ENCODE results near the gene SNX8.

Gene SNX8

DNA sequence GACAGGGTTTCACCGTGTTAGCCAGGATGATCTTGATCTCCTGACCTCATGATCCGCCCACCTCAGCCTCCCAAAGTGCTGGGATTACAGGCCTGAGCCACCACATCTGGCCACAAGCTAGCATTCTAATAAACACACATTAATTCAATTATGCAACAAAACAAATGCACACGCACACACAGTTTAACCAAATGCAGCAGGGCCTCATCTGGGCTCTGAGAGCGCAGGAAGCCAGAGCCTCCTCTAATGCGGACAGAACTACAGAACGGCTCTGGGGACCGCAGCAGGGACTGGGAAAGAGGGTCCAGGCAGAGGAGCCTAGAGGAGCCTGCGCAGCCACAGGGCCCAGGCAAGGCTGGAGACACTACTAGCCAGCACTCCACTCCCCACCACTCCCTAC, 85.3 kb downstream of the SNX8 start:
- TF ChIP-seq CEBPB (IDR thresholded peaks at IDR 0.05) (no peak), TEAD4 (IDR thresholded peaks at IDR 0.05) (no peak), CREB1 (IDR thresholded peaks at IDR 0.05; ENCODE audit: low read depth) (no peak), TCF12 (IDR thresholded peaks at IDR 0.05; ENCODE audit: low read depth) (no peak), FOXM1 (IDR thresholded peaks at IDR 0.05; ENCODE audit: borderline replicate concordance, low read depth) (no peak), YY1 (IDR thresholded peaks at IDR 0.05; ENCODE audit: low read depth) (no peak), RAD21 (IDR thresholded peaks at IDR 0.05; ENCODE audit: low read depth) (no peak), ZBTB7A (IDR thresholded peaks at IDR 0.05; ENCODE audit: low read depth) (no peak), MAX (IDR thresholded peaks at IDR 0.05) (no peak), USF1 (IDR thresholded peaks at IDR 0.05) (no peak), NFIC (IDR thresholded peaks at IDR 0.05) (no peak), EGR1 (IDR thresholded peaks at IDR 0.05) (no peak), EP300 (IDR thresholded peaks at IDR 0.05; ENCODE audit: borderline replicate concordance) (no peak), REST (IDR thresholded peaks at IDR 0.05; ENCODE audit: low read depth) (no peak), TAF1 (IDR thresholded peaks at IDR 0.05; ENCODE audit: low read depth) (no peak)

DNA sequence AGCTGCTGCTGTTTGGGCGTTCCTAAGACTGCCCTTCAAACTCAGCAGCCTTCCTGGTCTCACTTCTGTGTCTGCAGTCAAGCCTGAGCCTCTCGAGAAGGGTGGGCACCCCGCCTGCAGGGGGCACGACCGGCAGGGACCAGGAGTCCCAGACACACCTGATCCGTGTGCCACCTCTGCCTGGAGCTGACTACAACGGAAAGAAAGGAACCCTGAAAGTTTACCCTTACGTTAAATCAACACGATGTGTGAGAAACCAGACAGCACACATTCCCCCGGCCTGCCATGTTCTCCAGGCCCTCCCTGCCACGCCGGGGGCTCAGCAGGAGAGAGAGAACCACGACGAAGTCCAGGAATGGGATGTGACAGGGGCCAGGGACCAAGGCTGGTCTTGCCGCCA, 86.5 kb downstream of the SNX8 start:
- TF ChIP-seq YY1 (IDR thresholded peaks at IDR 0.05; ENCODE audit: low read depth) (no peak), EGR1 (IDR thresholded peaks at IDR 0.05) (no peak), CEBPB (IDR thresholded peaks at IDR 0.05) (no peak), REST (IDR thresholded peaks at IDR 0.05; ENCODE audit: low read depth) (no peak), CREB1 (IDR thresholded peaks at IDR 0.05; ENCODE audit: low read depth) (no peak), TCF12 (IDR thresholded peaks at IDR 0.05; ENCODE audit: low read depth) (no peak), NFIC (IDR thresholded peaks at IDR 0.05) (no peak), ZBTB7A (IDR thresholded peaks at IDR 0.05; ENCODE audit: low read depth) (no peak), TEAD4 (IDR thresholded peaks at IDR 0.05) (no peak), USF1 (IDR thresholded peaks at IDR 0.05) (no peak), MAX (IDR thresholded peaks at IDR 0.05) (no peak), EP300 (IDR thresholded peaks at IDR 0.05; ENCODE audit: borderline replicate concordance) (no peak), RAD21 (IDR thresholded peaks at IDR 0.05; ENCODE audit: low read depth) (no peak), FOXM1 (IDR thresholded peaks at IDR 0.05; ENCODE audit: borderline replicate concordance, low read depth) (no peak), TAF1 (IDR thresholded peaks at IDR 0.05; ENCODE audit: low read depth) (no peak)

- TF ChIP-seq TEAD4 (IDR thresholded peaks at IDR 0.05) (no peak), NFIC (IDR thresholded peaks at IDR 0.05) (no peak), ZBTB7A (IDR thresholded peaks at IDR 0.05; ENCODE audit: low read depth) (no peak), REST (IDR thresholded peaks at IDR 0.05; ENCODE audit: low read depth) (no peak), TCF12 (IDR thresholded peaks at IDR 0.05; ENCODE audit: low read depth) (no peak), USF1 (IDR thresholded peaks at IDR 0.05) (no peak), YY1 (IDR thresholded peaks at IDR 0.05; ENCODE audit: low read depth) (no peak), TAF1 (IDR thresholded peaks at IDR 0.05; ENCODE audit: low read depth) (no peak), MAX (IDR thresholded peaks at IDR 0.05) (no peak), CEBPB (IDR thresholded peaks at IDR 0.05) (no peak), EP300 (IDR thresholded peaks at IDR 0.05; ENCODE audit: borderline replicate concordance) (no peak), FOXM1 (IDR thresholded peaks at IDR 0.05; ENCODE audit: borderline replicate concordance, low read depth) (no peak), EGR1 (IDR thresholded peaks at IDR 0.05) (no peak), RAD21 (IDR thresholded peaks at IDR 0.05; ENCODE audit: low read depth) (no peak)
These were observed 88.4 kb downstream of the SNX8 start for GRCh38 chr7:2225830-2226229.

Measured in Ishikawa (cell line).